Measurements from ENCODE around the gene SNX27.

SNX27 gene

DNA sequence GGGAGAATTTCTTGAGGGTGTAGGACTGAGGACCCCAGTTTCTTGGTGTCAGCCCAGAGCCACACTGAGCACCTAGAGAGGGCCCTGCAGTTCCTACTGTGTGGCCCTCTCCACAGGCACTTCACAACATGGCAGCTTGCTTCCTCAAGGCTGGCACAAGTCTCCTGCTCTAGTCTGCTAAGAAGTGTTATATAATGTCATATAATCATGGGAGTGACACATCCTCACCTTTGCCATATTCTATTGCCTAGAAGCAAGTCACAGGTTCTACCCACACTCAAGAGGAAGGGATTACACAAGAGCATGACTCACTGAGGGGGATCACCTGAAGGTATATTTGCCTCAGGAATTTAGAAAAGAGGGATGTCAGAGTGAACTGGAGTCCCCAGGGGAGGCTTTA, 5.5 kb upstream of the SNX27 start (continued):
- TF ChIP-seq, protein P1, sequence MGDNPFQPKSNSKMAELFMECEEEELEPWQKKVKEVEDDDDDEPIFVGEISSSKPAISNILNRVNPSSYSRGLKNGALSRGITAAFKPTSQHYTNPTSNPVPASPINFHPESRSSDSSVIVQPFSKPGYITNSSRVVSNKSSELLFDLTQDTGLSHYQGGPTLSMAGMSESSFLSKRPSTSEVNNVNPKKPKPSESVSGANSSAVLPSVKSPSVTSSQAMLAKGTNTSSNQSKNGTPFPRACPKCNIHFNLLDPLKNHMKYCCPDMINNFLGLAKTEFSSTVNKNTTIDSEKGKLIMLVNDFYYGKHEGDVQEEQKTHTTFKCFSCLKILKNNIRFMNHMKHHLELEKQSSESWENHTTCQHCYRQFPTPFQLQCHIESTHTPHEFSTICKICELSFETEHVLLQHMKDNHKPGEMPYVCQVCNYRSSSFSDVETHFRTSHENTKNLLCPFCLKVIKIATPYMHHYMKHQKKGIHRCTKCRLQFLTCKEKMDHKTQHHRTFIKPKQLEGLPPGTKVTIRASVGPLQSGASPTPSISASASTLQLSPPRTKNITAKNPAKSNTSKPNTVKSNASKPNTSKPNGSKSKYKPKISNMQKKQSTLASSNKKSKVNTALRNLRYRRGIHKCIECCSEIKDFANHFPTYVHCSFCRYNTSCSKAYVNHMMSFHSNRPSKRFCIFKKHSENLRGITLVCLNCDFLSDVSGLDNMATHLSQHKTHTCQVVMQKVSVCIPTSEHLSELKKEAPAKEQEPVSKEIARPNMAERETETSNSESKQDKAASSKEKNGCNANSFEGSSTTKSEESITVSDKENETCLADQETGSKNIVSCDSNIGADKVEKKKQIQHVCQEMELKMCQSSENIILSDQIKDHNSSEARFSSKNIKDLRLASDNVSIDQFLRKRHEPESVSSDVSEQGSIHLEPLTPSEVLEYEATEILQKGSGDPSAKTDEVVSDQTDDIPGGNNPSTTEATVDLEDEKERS (tag by site-specific recombination; IDR thresholded peaks at IDR 0.05): no peak
- no peak for TF ChIP-seq ZNF155 (tag by site-specific recombination; IDR thresholded peaks at IDR 0.05)
- no peak for TF ChIP-seq OSR2 (tag by site-specific recombination; IDR thresholded peaks at IDR 0.05)
- no peak for TF ChIP-seq PRDM1 (tag by site-specific recombination; IDR thresholded peaks at IDR 0.05)
- TF ChIP-seq, protein P2, sequence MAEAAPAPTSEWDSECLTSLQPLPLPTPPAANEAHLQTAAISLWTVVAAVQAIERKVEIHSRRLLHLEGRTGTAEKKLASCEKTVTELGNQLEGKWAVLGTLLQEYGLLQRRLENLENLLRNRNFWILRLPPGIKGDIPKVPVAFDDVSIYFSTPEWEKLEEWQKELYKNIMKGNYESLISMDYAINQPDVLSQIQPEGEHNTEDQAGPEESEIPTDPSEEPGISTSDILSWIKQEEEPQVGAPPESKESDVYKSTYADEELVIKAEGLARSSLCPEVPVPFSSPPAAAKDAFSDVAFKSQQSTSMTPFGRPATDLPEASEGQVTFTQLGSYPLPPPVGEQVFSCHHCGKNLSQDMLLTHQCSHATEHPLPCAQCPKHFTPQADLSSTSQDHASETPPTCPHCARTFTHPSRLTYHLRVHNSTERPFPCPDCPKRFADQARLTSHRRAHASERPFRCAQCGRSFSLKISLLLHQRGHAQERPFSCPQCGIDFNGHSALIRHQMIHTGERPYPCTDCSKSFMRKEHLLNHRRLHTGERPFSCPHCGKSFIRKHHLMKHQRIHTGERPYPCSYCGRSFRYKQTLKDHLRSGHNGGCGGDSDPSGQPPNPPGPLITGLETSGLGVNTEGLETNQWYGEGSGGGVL (tag by site-specific recombination; IDR thresholded peaks at IDR 0.05): peak; percentile 65
- TF ChIP-seq SP7 (tag by site-specific recombination; IDR thresholded peaks at IDR 0.05): peak; percentile 62
- peak; percentile 35; the same call in 1 of the 2 replicates for TF ChIP-seq ZNF394 (tag by site-specific recombination; IDR thresholded peaks at IDR 0.05; ENCODE audit: borderline replicate concordance)
- TF ChIP-seq ZNF654 (tag by site-specific recombination; IDR thresholded peaks at IDR 0.05; ENCODE audit: low read depth): no peak
- TF ChIP-seq ZNF416 (tag by site-specific recombination; IDR thresholded peaks at IDR 0.05): no peak
- TF ChIP-seq GLIS1 (tag by site-specific recombination; IDR thresholded peaks at IDR 0.05): peak; percentile 44
- TF ChIP-seq, protein P3, sequence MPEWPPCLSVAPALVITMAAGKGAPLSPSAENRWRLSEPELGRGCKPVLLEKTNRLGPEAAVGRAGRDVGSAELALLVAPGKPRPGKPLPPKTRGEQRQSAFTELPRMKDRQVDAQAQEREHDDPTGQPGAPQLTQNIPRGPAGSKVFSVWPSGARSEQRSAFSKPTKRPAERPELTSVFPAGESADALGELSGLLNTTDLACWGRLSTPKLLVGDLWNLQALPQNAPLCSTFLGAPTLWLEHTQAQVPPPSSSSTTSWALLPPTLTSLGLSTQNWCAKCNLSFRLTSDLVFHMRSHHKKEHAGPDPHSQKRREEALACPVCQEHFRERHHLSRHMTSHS (tag by site-specific recombination; IDR thresholded peaks at IDR 0.05): no peak
- TF ChIP-seq ZNF335 (tag by site-specific recombination; conservative IDR thresholded peaks at IDR 0.05): peak; percentile 67
- TF ChIP-seq ZNF571 (tag by site-specific recombination; IDR thresholded peaks at IDR 0.05): no peak
- no peak for TF ChIP-seq BCL11A (tag by site-specific recombination; IDR thresholded peaks at IDR 0.05; ENCODE audit: low read depth)
- 0 out of 2 replicates have a peak, but pooled peaks have one; percentile 28 for TF ChIP-seq ZFP37 (tag by site-specific recombination; IDR thresholded peaks at IDR 0.05)
- TF ChIP-seq, protein P4, sequence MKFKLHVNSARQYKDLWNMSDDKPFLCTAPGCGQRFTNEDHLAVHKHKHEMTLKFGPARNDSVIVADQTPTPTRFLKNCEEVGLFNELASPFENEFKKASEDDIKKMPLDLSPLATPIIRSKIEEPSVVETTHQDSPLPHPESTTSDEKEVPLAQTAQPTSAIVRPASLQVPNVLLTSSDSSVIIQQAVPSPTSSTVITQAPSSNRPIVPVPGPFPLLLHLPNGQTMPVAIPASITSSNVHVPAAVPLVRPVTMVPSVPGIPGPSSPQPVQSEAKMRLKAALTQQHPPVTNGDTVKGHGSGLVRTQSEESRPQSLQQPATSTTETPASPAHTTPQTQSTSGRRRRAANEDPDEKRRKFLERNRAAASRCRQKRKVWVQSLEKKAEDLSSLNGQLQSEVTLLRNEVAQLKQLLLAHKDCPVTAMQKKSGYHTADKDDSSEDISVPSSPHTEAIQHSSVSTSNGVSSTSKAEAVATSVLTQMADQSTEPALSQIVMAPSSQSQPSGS (tag by site-specific recombination; IDR thresholded peaks at IDR 0.05; ENCODE audit: low read depth): no peak
- peak; percentile 89 for TF ChIP-seq MZF1 (tag by site-specific recombination; IDR thresholded peaks at IDR 0.05; ENCODE audit: borderline replicate concordance)
- TF ChIP-seq ZFP41 (tag by site-specific recombination; IDR thresholded peaks at IDR 0.05; ENCODE audit: borderline replicate concordance): no peak
- TF ChIP-seq, protein P5, sequence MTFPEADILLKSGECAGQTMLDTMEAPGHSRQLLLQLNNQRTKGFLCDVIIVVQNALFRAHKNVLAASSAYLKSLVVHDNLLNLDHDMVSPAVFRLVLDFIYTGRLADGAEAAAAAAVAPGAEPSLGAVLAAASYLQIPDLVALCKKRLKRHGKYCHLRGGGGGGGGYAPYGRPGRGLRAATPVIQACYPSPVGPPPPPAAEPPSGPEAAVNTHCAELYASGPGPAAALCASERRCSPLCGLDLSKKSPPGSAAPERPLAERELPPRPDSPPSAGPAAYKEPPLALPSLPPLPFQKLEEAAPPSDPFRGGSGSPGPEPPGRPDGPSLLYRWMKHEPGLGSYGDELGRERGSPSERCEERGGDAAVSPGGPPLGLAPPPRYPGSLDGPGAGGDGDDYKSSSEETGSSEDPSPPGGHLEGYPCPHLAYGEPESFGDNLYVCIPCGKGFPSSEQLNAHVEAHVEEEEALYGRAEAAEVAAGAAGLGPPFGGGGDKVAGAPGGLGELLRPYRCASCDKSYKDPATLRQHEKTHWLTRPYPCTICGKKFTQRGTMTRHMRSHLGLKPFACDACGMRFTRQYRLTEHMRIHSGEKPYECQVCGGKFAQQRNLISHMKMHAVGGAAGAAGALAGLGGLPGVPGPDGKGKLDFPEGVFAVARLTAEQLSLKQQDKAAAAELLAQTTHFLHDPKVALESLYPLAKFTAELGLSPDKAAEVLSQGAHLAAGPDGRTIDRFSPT (tag by site-specific recombination; IDR thresholded peaks at IDR 0.05): peak; percentile 49
- TF ChIP-seq ZNF629 (tag by site-specific recombination; IDR thresholded peaks at IDR 0.05): peak; percentile 37; the same call in 1 of the 2 replicates
- TF ChIP-seq ZNF423 (tag by site-specific recombination; IDR thresholded peaks at IDR 0.05): no peak
- no peak for TF ChIP-seq YY1 (tag by site-specific recombination; IDR thresholded peaks at IDR 0.05)
- TF ChIP-seq ZNF248 (tag by site-specific recombination; IDR thresholded peaks at IDR 0.05): no peak
- TF ChIP-seq ZNF366 (tag by site-specific recombination; conservative IDR thresholded peaks at IDR 0.05): peak; percentile 72
- no peak for TF ChIP-seq ZNF837 (tag by site-specific recombination; IDR thresholded peaks at IDR 0.05)
- no peak for TF ChIP-seq ZNF843 (tag by site-specific recombination; IDR thresholded peaks at IDR 0.05)
- peak; percentile 67 for TF ChIP-seq KLF8 (tag by site-specific recombination; IDR thresholded peaks at IDR 0.05)
- no peak for TF ChIP-seq ZNF37A (tag by site-specific recombination; IDR thresholded peaks at IDR 0.05)
